GM12878 (cell line): ENCODE data around the gene SCNN1B.

Experiments
- ASH2L ChIP-seq: fragments of 300-600, 200-600 bp; sonication (generic); IDR thresholded peaks from 2 replicates; pipeline ENCODE4 v1.6.1; 2017; ENCODE audit warnings: low read depth, mild to moderate bottlenecking, borderline replicate concordance
- CEBPB ChIP-seq, 2 experiments: fragments of 150-350 bp in 1 of 2; IDR thresholded peaks; 2 replicates each; pipeline ENCODE4 v1.6.1; 2012 to 2014; ENCODE audit warnings: low read depth in 2 of 2, low read length in 2 of 2, borderline replicate concordance in 1 of 2, inconsistent platforms in 1 of 2
- CTCF ChIP-seq, 3 experiments: IDR thresholded peaks in 2 of 3; conservative IDR thresholded peaks in 1 of 3; 2 replicates each; pipeline ENCODE4 v1.5.1; 2011; ENCODE audit warnings: low read depth in 3 of 3, low read length in 3 of 3, mild to moderate bottlenecking in 3 of 3, control low read depth in 2 of 3, moderate library complexity in 2 of 3, inconsistent platforms in 1 of 3, mixed read lengths in 1 of 3; ENCODE audit not compliant: control insufficient read depth in 2 of 3, insufficient read depth in 1 of 3; ENCODE audit errors: extremely low read depth in 1 of 3
- E2F4 ChIP-seq: IDR thresholded peaks from 2 replicates; pipeline ENCODE4 v1.6.1; 2012; ENCODE audit warnings: low read depth, low read length, improper control_type of control experiment
- ELK1 ChIP-seq: IDR thresholded peaks from 2 replicates; pipeline ENCODE4 v1.6.1; 2012; ENCODE audit warnings: low read depth, low read length, improper control_type of control experiment
- EZH2 ChIP-seq: IDR thresholded peaks from 2 replicates; pipeline ENCODE4 v1.6.1; 2012; ENCODE audit warnings: low read depth, mild to moderate bottlenecking, control low read depth, inconsistent platforms, low read length, borderline replicate concordance; ENCODE audit not compliant: control insufficient read depth
- NFYA ChIP-seq: IDR thresholded peaks from 2 replicates; pipeline ENCODE4 v1.6.1; 2011; ENCODE audit warnings: low read depth, mild to moderate bottlenecking, low read length, improper control_type of control experiment, borderline replicate concordance
- NR2F1 ChIP-seq: fragments of 450-650 bp; conservative IDR thresholded peaks from 2 replicates; pipeline ENCODE4 v1.6.1; 2017; ENCODE audit warnings: mild to moderate bottlenecking
- POLR2AphosphoS5 ChIP-seq: IDR thresholded peaks from 2 replicates; pipeline ENCODE4 v1.6.1; 2011; ENCODE audit warnings: mild to moderate bottlenecking, low read length, inconsistent platforms
- RAD51 ChIP-seq: fragments of 450-650 bp; IDR thresholded peaks from 2 replicates; pipeline ENCODE4 v1.6.1; 2016; ENCODE audit warnings: moderate library complexity, mild to moderate bottlenecking, inconsistent platforms
- REST ChIP-seq: IDR thresholded peaks from 2 replicates; pipeline ENCODE4 v1.6.1; 2012; ENCODE audit warnings: mild to moderate bottlenecking, low read depth, low read length
- SREBF2 ChIP-seq: IDR thresholded peaks from 2 replicates; pipeline ENCODE4 v1.6.1; 2012; ENCODE audit warnings: mild to moderate bottlenecking, low read length
- TAF1 ChIP-seq: IDR thresholded peaks from 2 replicates; pipeline ENCODE4 v1.6.1; 2011; ENCODE audit warnings: mild to moderate bottlenecking, low read depth, low read length, borderline replicate concordance
- ZBTB4 ChIP-seq: fragments of 450-650 bp; formaldehyde crosslinking; IDR thresholded peaks from 2 replicates; pipeline ENCODE4 v1.4.0; 2022; ENCODE audit warnings: mild to moderate bottlenecking, moderate library complexity

- TF ChIP-seq EZH2 (no peak), CTCF (IDR thresholded peaks at IDR 0.05 in 2 of 3, conservative IDR thresholded peaks at IDR 0.05 in 1 of 3; ENCODE audit: control insufficient read depth in 2 of 3, extremely low read depth in 1 of 3, insufficient read depth in 1 of 3, low read depth in 3 of 3, low read length in 3 of 3) (no peak), NFYA (no peak), POLR2AphosphoS5 (no peak), NR2F1 (no peak), E2F4 (no peak), SREBF2 (no peak), TAF1 (no peak), REST (no peak), ZBTB4 (no peak), RAD51 (no peak), CEBPB (IDR thresholded peaks at IDR 0.05; ENCODE audit: borderline replicate concordance in 1 of 2, low read depth in 2 of 2, low read length in 2 of 2) (no peak), ELK1 (no peak), ASH2L (no peak)
Measured at GRCh38 chr16:23374721-23375510, 72.8 kb downstream of the SCNN1B start.
